NCI-H82 (cell line): Measurements from ENCODE around the gene TGFBR3L.

Experiments
- DNase-seq: peaks from one replicate; lab custom pipeline; 2025; lab: John Stamatoyannopoulos, UW

The TGFBR3L gene

GRCh38 chr19:7914598-7915045, at the start of gene TGFBR3L:
Gene TGFBR3L (plus strand): TSS chr19:7914830.
- peak; percentile 20 for DNase-seq

GRCh38 chr19:7865262-7865911, 49.2 kb upstream of the TGFBR3L start:
- no peak for DNase-seq

GRCh38 chr19:7866399-7867091, 48.1 kb upstream of the TGFBR3L start:
- DNase-seq = no peak

- no peak for DNase-seq
Measured at GRCh38 chr19:7867092-7867844, 47.4 kb upstream of the TGFBR3L start.

GRCh38 chr19:7868326-7868670, 46.3 kb upstream of the TGFBR3L start:
- peak; percentile 80 for DNase-seq

GRCh38 chr19:7868671-7869452, 45.8 kb upstream of the TGFBR3L start:
- peak; percentile 90 for DNase-seq

GRCh38 chr19:7869453-7869909, 45.1 kb upstream of the TGFBR3L start:
- no peak for DNase-seq

GRCh38 chr19:7869910-7870511, 44.6 kb upstream of the TGFBR3L start:
- peak; percentile 85 for DNase-seq

- peak; percentile 86 for DNase-seq
Measured at GRCh38 chr19:7870571-7871436, 43.8 kb upstream of the TGFBR3L start.

GRCh38 chr19:7871437-7872305, 43.0 kb upstream of the TGFBR3L start:
- DNase-seq = peak; percentile 98

GRCh38 chr19:7872306-7873204, 42.1 kb upstream of the TGFBR3L start:
- no peak for DNase-seq

GRCh38 chr19:7873304-7874075, 41.1 kb upstream of the TGFBR3L start:
- DNase-seq = no peak

GRCh38 chr19:7874076-7874896, 40.3 kb upstream of the TGFBR3L start, which contains the start of gene PRR36:
Gene PRR36 (minus strand): TSS chr19:7874390. CDS start chr19:7873689, 701 bp downstream.
- peak; percentile 91 for DNase-seq

GRCh38 chr19:7874897-7875273, 39.7 kb upstream of the TGFBR3L start:
- DNase-seq = no peak

- DNase-seq = no peak
Measured at GRCh38 chr19:7877249-7877836, 37.3 kb upstream of the TGFBR3L start.

- peak; percentile 19 for DNase-seq
Measured at GRCh38 chr19:7879111-7879807, 35.4 kb upstream of the TGFBR3L start.
